ENCODE results near the gene KATNB1. TPM values are rescaled to one million over a fixed set of nuclear protein-coding genes. Genes with fewer than 3 reads are reported as not detected.

The KATNB1 gene
- 10 to 100 TPM; 16.6 to 20.1 TPM for total RNA-seq
- polyA plus RNA-seq (ENCODE audit: insufficient read length in 6 of 6) = 10 to 100 TPM; 11.7 to 15.2 (median 14.0) TPM
- long read RNA-seq, donor 1 = 0 reads
- long read RNA-seq, donor 2, partial matches to known transcripts = 0 of 1 reads
- long read RNA-seq, donor 2, other reads (novel, unspliced or antisense) = 0 of 1 reads
- long read RNA-seq, donor 3, partial matches to known transcripts = 0 of 1 reads
- long read RNA-seq, donor 3, other reads (novel, unspliced or antisense) = 0 of 1 reads
- long read RNA-seq, donor 4, transcript KATNB1-201 (20 exons, 2,664 nt) = major isoform, 7 of 14 reads
- long read RNA-seq, donor 4, partial matches to known transcripts = 2 of 14 reads
- long read RNA-seq, donor 4, other reads (novel, unspliced or antisense) = 5 of 14 reads
- long read RNA-seq, donor 5, partial matches to known transcripts = 0 of 2 reads
- long read RNA-seq, donor 5, other reads (novel, unspliced or antisense) = 0 of 2 reads
- long read RNA-seq, donor 6 = 0 reads
- long read RNA-seq, donor 7 = 0 reads
- long read RNA-seq, donor 8, partial matches to known transcripts = 0 of 1 reads
- long read RNA-seq, donor 8, other reads (novel, unspliced or antisense) = 0 of 1 reads
- long read RNA-seq, donor 9 = 0 reads
- long read RNA-seq, donor 10, partial matches to known transcripts = 1 of 12 reads
- long read RNA-seq, donor 10, other reads (novel, unspliced or antisense) = 7 of 12 reads
- long read RNA-seq, donor 11 = 0 reads
- long read RNA-seq, donor 12, partial matches to known transcripts = 0 of 3 reads
- long read RNA-seq, donor 12, other reads (novel, unspliced or antisense) = 0 of 3 reads

- TF ChIP-seq, protein P1, sequence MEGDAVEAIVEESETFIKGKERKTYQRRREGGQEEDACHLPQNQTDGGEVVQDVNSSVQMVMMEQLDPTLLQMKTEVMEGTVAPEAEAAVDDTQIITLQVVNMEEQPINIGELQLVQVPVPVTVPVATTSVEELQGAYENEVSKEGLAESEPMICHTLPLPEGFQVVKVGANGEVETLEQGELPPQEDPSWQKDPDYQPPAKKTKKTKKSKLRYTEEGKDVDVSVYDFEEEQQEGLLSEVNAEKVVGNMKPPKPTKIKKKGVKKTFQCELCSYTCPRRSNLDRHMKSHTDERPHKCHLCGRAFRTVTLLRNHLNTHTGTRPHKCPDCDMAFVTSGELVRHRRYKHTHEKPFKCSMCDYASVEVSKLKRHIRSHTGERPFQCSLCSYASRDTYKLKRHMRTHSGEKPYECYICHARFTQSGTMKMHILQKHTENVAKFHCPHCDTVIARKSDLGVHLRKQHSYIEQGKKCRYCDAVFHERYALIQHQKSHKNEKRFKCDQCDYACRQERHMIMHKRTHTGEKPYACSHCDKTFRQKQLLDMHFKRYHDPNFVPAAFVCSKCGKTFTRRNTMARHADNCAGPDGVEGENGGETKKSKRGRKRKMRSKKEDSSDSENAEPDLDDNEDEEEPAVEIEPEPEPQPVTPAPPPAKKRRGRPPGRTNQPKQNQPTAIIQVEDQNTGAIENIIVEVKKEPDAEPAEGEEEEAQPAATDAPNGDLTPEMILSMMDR (IDR thresholded peaks at IDR 0.05) = no peak
- ATAC-seq (peak; percentile 36), DNase-seq (peak in 1 of 4 donors; percentile 24)
- H3K9me3 ChIP-seq = no peaks in the 10 kb centered on the region
- peak within 1 kb of the TSS; percentile 74 to 90 for H3K27ac ChIP-seq
- intact Hi-C loops (cut with DNase I) = no loop called here
- no peaks in the 10 kb centered on the region for H3K27me3 ChIP-seq
- H3K36me3 ChIP-seq = peaks cover 0 to 4% of the 10 kb centered on the region in 2 donors
- peak within 1 kb of the TSS; percentile 59 to 84 for H3K4me3 ChIP-seq
- peaks cover 10 to 29% of the 10 kb centered on the region in 2 donors for H3K4me1 ChIP-seq
These were observed at the start of gene KATNB1 for GRCh38 chr16:57735755-57736418. Gene KATNB1 (plus strand): TSS chr16:57735770. CDS start chr16:57737244, 1,474 bp downstream.

GRCh38 chr16:57686577-57686976 lies 49.0 kb upstream of the KATNB1 start:
- ATAC-seq (no peak), DNase-seq (no peak)
- TF ChIP-seq, protein P1 (IDR thresholded peaks at IDR 0.05) = no peak
- Histone ChIP-seq H3K27ac (peak overlapping the region in 1 of 2 donors; percentile 84), H3K4me1 (peaks cover 0 to 47% of the 10 kb centered on the region in 2 donors), H3K27me3 (peaks cover 0 to 15% of the 10 kb centered on the region in 2 donors), H3K9me3 (no peaks in the 10 kb centered on the region), H3K4me3 (no peak overlapping the region), H3K36me3 (peaks cover 0 to 13% of the 10 kb centered on the region in 2 donors)
- intact Hi-C loops (cut with DNase I) = no loop called here

GRCh38 chr16:57687363-57687929 lies 48.1 kb upstream of the KATNB1 start:
- H3K27me3 ChIP-seq = peaks cover 0 to 15% of the 10 kb centered on the region in 2 donors
- H3K27ac ChIP-seq = peak overlapping the region in 1 of 2 donors; percentile 84
- peaks cover 0 to 50% of the 10 kb centered on the region in 2 donors for H3K4me1 ChIP-seq
- ATAC-seq (no peak), DNase-seq (no peak)
- H3K9me3 ChIP-seq = no peaks in the 10 kb centered on the region
- no peak overlapping the region for H3K4me3 ChIP-seq
- intact Hi-C loops (cut with DNase I) = no loop called here
- peaks cover 0 to 10% of the 10 kb centered on the region in 2 donors for H3K36me3 ChIP-seq
- TF ChIP-seq, protein P1 (IDR thresholded peaks at IDR 0.05) = no peak

DNA sequence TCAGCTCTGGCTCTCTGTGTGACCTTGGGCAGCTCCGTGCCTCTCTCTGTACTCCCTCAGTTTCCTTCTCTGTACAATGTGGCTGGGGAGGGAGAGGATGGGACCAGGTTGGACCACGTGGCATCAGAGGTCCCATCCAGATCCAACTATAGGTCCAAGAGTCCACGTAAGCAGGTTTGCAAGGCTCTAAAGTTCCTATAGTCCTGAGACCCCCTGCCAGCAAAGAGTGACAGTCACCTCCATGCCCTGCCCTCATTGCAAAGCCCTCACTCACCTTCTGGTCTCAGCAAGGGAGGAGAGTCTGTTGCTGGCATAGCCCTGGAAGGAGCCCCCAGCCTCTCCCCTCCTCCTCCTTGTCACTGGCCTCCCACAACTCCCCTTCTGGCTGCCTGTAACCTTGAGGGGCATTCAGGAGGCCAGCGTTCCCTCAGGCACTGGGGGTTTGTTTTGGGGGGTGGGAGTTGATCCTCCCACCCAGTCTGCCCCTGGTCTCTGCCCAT lies 47.0 kb upstream of the KATNB1 start:
- H3K9me3 ChIP-seq = no peaks in the 10 kb centered on the region
- peaks cover 0 to 6% of the 10 kb centered on the region in 2 donors for H3K36me3 ChIP-seq
- H3K4me3 ChIP-seq = no peak overlapping the region
- peaks cover 0 to 50% of the 10 kb centered on the region in 2 donors for H3K4me1 ChIP-seq
- ATAC-seq (no peak), DNase-seq (no peak)
- peaks cover 0 to 15% of the 10 kb centered on the region in 2 donors for H3K27me3 ChIP-seq
- intact Hi-C loops (cut with DNase I) = no loop called here
- TF ChIP-seq, protein P1 (IDR thresholded peaks at IDR 0.05) = no peak
- peak overlapping the region in 1 of 2 donors; percentile 84 for H3K27ac ChIP-seq
